HCT116 (cell line): ENCODE results near the gene SLC38A6.

Experiments
- EGR1 ChIP-seq: IDR thresholded peaks from 2 replicates; pipeline ENCODE4 v1.6.1; 2012; ENCODE audit warnings: low read depth
- POLR2A ChIP-seq: IDR thresholded peaks from 2 replicates; pipeline ENCODE4 v1.7.0; 2011; ENCODE audit warnings: borderline replicate concordance; ENCODE audit not compliant: insufficient read depth, insufficient read length; ENCODE audit errors: extremely low read depth
- TF ChIP-seq, protein P1 (sequence below), 3 experiments: fragments of 200-600 bp in 1 of 3; sonication (generic) in 1 of 3; IDR thresholded peaks in 2 of 3; conservative IDR thresholded peaks in 1 of 3; 2 replicates each; pipeline ENCODE4 v1.5.1; 2012 to 2017; ENCODE audit warnings: low read depth in 2 of 3, low read length in 2 of 3, antibody characterized with exemption in 1 of 3, borderline replicate concordance in 1 of 3, control low read depth in 1 of 3, mild to moderate bottlenecking in 1 of 3, mixed read lengths in 1 of 3, mixed run types in 1 of 3, moderate library complexity in 1 of 3; ENCODE audit not compliant: insufficient read depth in 1 of 3

DNA sequence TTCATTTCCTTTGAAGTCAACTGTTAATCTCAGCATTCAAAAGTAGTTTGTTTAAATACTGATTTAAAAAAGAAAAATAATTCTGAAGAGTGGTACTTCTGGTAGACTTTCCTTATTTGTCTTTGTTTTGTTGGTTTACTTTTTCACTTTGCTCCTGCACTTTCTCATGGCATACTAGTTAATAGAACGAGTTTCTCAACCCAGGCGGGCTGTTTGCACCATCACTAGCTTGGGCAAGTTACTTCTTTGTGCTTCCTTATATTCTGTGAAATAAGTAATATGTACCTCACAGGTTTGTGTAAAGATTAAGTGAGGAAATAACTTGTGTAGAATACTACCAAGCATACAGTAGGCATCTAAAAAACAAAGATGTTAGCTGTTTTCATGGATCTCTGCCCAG, 45.5 kb downstream of the SLC38A6 start:
- no peak for TF ChIP-seq EGR1
- TF ChIP-seq, protein P1, sequence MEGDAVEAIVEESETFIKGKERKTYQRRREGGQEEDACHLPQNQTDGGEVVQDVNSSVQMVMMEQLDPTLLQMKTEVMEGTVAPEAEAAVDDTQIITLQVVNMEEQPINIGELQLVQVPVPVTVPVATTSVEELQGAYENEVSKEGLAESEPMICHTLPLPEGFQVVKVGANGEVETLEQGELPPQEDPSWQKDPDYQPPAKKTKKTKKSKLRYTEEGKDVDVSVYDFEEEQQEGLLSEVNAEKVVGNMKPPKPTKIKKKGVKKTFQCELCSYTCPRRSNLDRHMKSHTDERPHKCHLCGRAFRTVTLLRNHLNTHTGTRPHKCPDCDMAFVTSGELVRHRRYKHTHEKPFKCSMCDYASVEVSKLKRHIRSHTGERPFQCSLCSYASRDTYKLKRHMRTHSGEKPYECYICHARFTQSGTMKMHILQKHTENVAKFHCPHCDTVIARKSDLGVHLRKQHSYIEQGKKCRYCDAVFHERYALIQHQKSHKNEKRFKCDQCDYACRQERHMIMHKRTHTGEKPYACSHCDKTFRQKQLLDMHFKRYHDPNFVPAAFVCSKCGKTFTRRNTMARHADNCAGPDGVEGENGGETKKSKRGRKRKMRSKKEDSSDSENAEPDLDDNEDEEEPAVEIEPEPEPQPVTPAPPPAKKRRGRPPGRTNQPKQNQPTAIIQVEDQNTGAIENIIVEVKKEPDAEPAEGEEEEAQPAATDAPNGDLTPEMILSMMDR (IDR thresholded peaks at IDR 0.05 in 2 of 3, conservative IDR thresholded peaks at IDR 0.05 in 1 of 3; ENCODE audit: borderline replicate concordance in 1 of 3, insufficient read depth in 1 of 3, low read depth in 2 of 3, low read length in 2 of 3): no peak
- no peak for TF ChIP-seq POLR2A
